Raji (cell line): Measurements from ENCODE around the gene BIRC7.

Experiments
- POLR2A ChIP-seq: IDR thresholded peaks from 2 replicates; pipeline ENCODE4 v1.6.1; 2011; ENCODE audit warnings: low read depth, low read length, control low read depth; ENCODE audit not compliant: insufficient read depth

Gene BIRC7

GRCh38 chr20:63247671-63248228 is 12.0 kb downstream of the BIRC7 start:
- TF ChIP-seq POLR2A: no peak

- TF ChIP-seq POLR2A: no peak
These were observed 13.3 kb downstream of the BIRC7 start for GRCh38 chr20:63248835-63249591.

GRCh38 chr20:63249891-63250290 is 14.2 kb downstream of the BIRC7 start:
- no peak for TF ChIP-seq POLR2A

GRCh38 chr20:63252284-63252711 is 16.6 kb downstream of the BIRC7 start:
- no peak for TF ChIP-seq POLR2A

- no peak for TF ChIP-seq POLR2A
These were observed 17.3 kb downstream of the BIRC7 start for GRCh38 chr20:63253065-63253437.

GRCh38 chr20:63253438-63254231 is 17.9 kb downstream of the BIRC7 start:
- TF ChIP-seq POLR2A: no peak

GRCh38 chr20:63254232-63254605 is 18.5 kb downstream of the BIRC7 start, which contains the start of gene NKAIN4:
Gene NKAIN4 (minus strand): TSS chr20:63254463. CDS start chr20:63254450, 13 bp downstream.
- TF ChIP-seq POLR2A: no peak

GRCh38 chr20:63254606-63255384 is 19.1 kb downstream of the BIRC7 start:
- no peak for TF ChIP-seq POLR2A

- no peak for TF ChIP-seq POLR2A
These were observed 20.4 kb downstream of the BIRC7 start for GRCh38 chr20:63255931-63256704.

- TF ChIP-seq POLR2A: no peak
These were observed 21.2 kb downstream of the BIRC7 start for GRCh38 chr20:63256954-63257353.

GRCh38 chr20:63257629-63258028 is 21.9 kb downstream of the BIRC7 start:
- no peak for TF ChIP-seq POLR2A

- TF ChIP-seq POLR2A: no peak
These were observed 23.1 kb downstream of the BIRC7 start for GRCh38 chr20:63258781-63259180.

GRCh38 chr20:63259734-63260460 is 24.2 kb downstream of the BIRC7 start:
- no peak for TF ChIP-seq POLR2A

- TF ChIP-seq POLR2A: no peak
These were observed 24.8 kb downstream of the BIRC7 start for GRCh38 chr20:63260521-63260920.
